ENCODE measurements around the gene PTPRT.

The PTPRT gene

DNA sequence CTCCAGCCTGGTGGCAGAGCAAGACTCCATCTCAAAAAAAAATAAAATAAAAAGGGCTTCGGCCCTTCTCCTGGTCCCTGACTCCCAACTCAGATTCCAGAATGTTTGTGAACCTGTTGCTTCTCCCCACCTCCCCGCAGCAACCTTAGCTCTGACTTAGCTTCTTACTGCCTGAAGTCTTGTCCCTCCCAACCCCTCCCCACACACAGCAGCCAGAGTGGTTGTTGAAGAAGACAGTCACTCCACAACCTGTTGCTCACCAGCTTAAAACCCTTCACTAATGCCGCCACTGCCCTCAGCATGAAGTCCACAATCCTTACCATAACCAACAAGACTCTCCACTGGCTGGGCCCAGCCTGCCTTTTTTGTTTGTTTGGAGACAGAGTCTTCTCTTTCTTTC lies 6.5 kb upstream of the PTPRT start:
- Histone ChIP-seq H3K27ac (ENCODE audit: low read depth, low read length) (no peak overlapping the region), H3K36me3 (ENCODE audit: control insufficient read depth, insufficient read depth, low read length) (no peaks in the 10 kb centered on the region), H3K4me1 (ENCODE audit: control insufficient read depth, insufficient read depth, low read length) (no peaks in the 10 kb centered on the region), H3K4me3 (ENCODE audit: low read length) (no peak overlapping the region), H3K27me3 (ENCODE audit: control insufficient read depth, insufficient read depth, low read length) (peaks cover 3% of the 10 kb centered on the region), H3K9ac (ENCODE audit: low read length) (no peak overlapping the region)

GRCh38 chr20:43194137-43194536 lies 4.4 kb upstream of the PTPRT start:
- Histone ChIP-seq H3K4me3 (ENCODE audit: low read length) (no peak overlapping the region), H3K4me1 (ENCODE audit: control insufficient read depth, insufficient read depth, low read length) (no peaks in the 10 kb centered on the region), H3K27me3 (ENCODE audit: control insufficient read depth, insufficient read depth, low read length) (peaks cover 9% of the 10 kb centered on the region)

GRCh38 chr20:43193443-43193842 lies 3.7 kb upstream of the PTPRT start:
- Histone ChIP-seq H3K4me3 (ENCODE audit: low read length) (no peak overlapping the region), H3K27ac (ENCODE audit: low read depth, low read length) (no peak overlapping the region), H3K9ac (ENCODE audit: low read length) (no peak overlapping the region), H3K4me1 (ENCODE audit: control insufficient read depth, insufficient read depth, low read length) (no peaks in the 10 kb centered on the region), H3K36me3 (ENCODE audit: control insufficient read depth, insufficient read depth, low read length) (no peaks in the 10 kb centered on the region), H3K27me3 (ENCODE audit: control insufficient read depth, insufficient read depth, low read length) (peaks cover 6% of the 10 kb centered on the region)

More at GRCh38 chr20:43194137-43194536, 4.4 kb upstream of the PTPRT start:
- Histone ChIP-seq H3K9ac (ENCODE audit: low read length) (no peak overlapping the region), H3K36me3 (ENCODE audit: control insufficient read depth, insufficient read depth, low read length) (no peaks in the 10 kb centered on the region), H3K27ac (ENCODE audit: low read depth, low read length) (no peak overlapping the region)

GRCh38 chr20:43191946-43192863 lies 2.5 kb upstream of the PTPRT start:
- Histone ChIP-seq H3K9ac (ENCODE audit: low read length) (no peak overlapping the region), H3K27me3 (ENCODE audit: control insufficient read depth, insufficient read depth, low read length) (peaks cover 6% of the 10 kb centered on the region), H3K4me1 (ENCODE audit: control insufficient read depth, insufficient read depth, low read length) (no peaks in the 10 kb centered on the region), H3K27ac (ENCODE audit: low read depth, low read length) (no peak overlapping the region), H3K36me3 (ENCODE audit: control insufficient read depth, insufficient read depth, low read length) (no peaks in the 10 kb centered on the region), H3K4me3 (ENCODE audit: low read length) (no peak overlapping the region)

GRCh38 chr20:43191143-43191542 lies 1.4 kb upstream of the PTPRT start:
- Histone ChIP-seq H3K27ac (ENCODE audit: low read depth, low read length) (no peak overlapping the region), H3K36me3 (ENCODE audit: control insufficient read depth, insufficient read depth, low read length) (no peaks in the 10 kb centered on the region), H3K4me3 (ENCODE audit: low read length) (no peak overlapping the region), H3K4me1 (ENCODE audit: control insufficient read depth, insufficient read depth, low read length) (no peaks in the 10 kb centered on the region), H3K27me3 (ENCODE audit: control insufficient read depth, insufficient read depth, low read length) (peaks cover 6% of the 10 kb centered on the region), H3K9ac (ENCODE audit: low read length) (no peak overlapping the region)

- Histone ChIP-seq H3K4me3 (ENCODE audit: low read length) (no peak overlapping the region), H3K27ac (ENCODE audit: low read depth, low read length) (no peak overlapping the region), H3K36me3 (ENCODE audit: control insufficient read depth, insufficient read depth, low read length) (no peaks in the 10 kb centered on the region), H3K27me3 (ENCODE audit: control insufficient read depth, insufficient read depth, low read length) (peaks cover 6% of the 10 kb centered on the region), H3K4me1 (ENCODE audit: control insufficient read depth, insufficient read depth, low read length) (no peaks in the 10 kb centered on the region), H3K9ac (ENCODE audit: low read length) (no peak overlapping the region)
Measured at GRCh38 chr20:43190332-43190953, 737 bp upstream of the PTPRT start.

DNA sequence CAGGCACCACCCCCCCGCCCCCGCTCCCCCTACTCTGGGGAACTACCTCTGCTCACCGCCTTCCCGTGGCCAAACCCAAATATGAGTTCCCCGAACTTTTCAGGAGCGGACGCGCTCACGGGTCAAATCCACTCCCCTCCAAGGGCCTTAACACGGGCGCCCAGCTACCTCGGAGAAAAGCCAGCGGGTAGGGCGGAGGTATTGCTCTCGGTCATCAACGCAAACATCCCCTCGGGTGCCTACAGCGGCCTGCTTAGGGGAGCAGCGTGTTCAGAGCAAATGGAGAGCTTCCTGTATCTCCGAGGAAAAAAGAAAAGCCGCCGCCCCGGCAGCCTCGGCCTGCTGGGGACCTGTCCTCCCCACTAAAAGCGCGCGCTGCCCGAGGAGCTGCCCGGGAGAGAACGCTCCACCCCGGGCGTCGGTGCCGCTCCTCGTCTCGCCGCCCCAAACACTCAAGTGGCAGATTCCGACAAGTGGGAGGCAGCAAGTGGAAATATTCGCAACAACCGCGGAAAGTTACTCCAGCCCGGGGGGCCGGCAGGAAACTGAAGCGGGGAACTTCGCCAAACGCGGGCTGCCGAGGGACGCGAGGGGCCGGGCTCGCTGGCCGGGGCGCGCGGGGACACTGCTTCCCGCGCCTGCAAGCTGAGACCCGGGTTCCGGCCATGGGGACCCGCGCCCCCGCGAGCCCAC lies 699 bp downstream of the PTPRT start:
- no peak overlapping the region for H3K9ac ChIP-seq (ENCODE audit: low read length)
- H3K27ac ChIP-seq (ENCODE audit: low read depth, low read length): no peak overlapping the region
- H3K4me1 ChIP-seq (ENCODE audit: control insufficient read depth, insufficient read depth, low read length): no peaks in the 10 kb centered on the region
- peaks cover 6% of the 10 kb centered on the region for H3K27me3 ChIP-seq (ENCODE audit: control insufficient read depth, insufficient read depth, low read length)
- no peaks in the 10 kb centered on the region for H3K36me3 ChIP-seq (ENCODE audit: control insufficient read depth, insufficient read depth, low read length)
- no peak overlapping the region for H3K4me3 ChIP-seq (ENCODE audit: low read length)

DNA sequence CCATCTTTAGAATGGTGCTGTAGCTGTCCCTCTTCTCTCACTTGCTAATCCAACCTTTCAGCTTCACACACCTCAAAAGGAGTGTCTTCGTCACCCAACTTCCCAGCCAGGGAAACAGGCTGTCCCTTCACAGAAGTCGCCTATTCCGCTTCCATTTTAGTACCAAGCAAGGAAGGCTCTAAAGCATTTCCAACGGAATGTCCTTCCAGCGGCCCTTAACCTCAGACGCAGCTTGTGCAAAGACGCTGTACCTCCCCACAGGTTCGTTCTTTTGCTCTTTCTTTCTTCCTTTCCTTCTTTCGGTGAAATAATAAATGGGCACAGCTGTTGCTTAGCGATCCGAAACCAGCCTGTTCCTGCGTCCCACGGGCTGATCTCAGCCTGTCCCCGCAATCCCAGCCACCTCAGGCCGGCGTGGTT lies 1.5 kb downstream of the PTPRT start:
- peaks cover 6% of the 10 kb centered on the region for H3K27me3 ChIP-seq (ENCODE audit: control insufficient read depth, insufficient read depth, low read length)
- no peaks in the 10 kb centered on the region for H3K4me1 ChIP-seq (ENCODE audit: control insufficient read depth, insufficient read depth, low read length)
- H3K9ac ChIP-seq (ENCODE audit: low read length): no peak overlapping the region
- H3K4me3 ChIP-seq (ENCODE audit: low read length): no peak overlapping the region
- H3K36me3 ChIP-seq (ENCODE audit: control insufficient read depth, insufficient read depth, low read length): no peaks in the 10 kb centered on the region
- no peak overlapping the region for H3K27ac ChIP-seq (ENCODE audit: low read depth, low read length)

DNA sequence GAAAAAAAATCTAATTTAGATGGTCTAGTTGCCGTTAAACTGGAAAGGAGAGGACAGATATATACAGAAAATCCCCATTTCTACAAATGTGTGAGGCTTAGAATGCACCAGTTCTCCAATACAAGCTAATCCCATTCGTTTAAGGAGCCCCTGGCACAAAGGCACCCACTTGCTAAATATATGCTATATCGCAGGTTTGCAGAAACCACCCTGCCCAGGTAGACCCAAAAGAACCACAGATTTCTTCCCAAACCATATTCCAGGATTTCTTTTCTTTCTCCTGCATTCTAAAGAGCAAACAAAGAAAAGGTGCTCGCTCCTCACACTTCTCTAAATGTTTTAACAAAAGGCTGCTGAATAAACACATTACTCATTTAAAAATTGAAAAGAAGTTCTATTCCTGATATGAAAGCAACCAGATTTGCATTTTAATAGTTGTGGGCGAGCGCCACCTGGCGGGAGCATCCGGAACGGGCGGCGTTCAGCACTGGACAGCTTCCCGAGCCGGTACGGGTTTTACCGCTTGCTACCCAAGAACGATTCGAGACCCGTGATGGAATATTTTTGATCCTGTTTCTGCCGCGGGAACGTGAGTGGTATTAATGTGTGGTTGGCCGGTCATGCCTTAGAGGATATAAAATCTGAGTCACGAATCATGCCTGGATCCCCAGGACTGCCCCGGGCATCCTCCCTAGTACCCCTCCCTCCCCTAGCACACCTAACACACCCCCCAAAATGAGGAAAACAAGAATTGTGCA lies 2.1 kb downstream of the PTPRT start:
- no peak overlapping the region for H3K9ac ChIP-seq (ENCODE audit: low read length)
- H3K4me1 ChIP-seq (ENCODE audit: control insufficient read depth, insufficient read depth, low read length): no peaks in the 10 kb centered on the region
- H3K4me3 ChIP-seq (ENCODE audit: low read length): no peak overlapping the region
- no peaks in the 10 kb centered on the region for H3K36me3 ChIP-seq (ENCODE audit: control insufficient read depth, insufficient read depth, low read length)
- H3K27me3 ChIP-seq (ENCODE audit: control insufficient read depth, insufficient read depth, low read length): peaks cover 6% of the 10 kb centered on the region
- no peak overlapping the region for H3K27ac ChIP-seq (ENCODE audit: low read depth, low read length)

GRCh38 chr20:43186312-43186711 lies 3.4 kb downstream of the PTPRT start:
- Histone ChIP-seq H3K27me3 (ENCODE audit: control insufficient read depth, insufficient read depth, low read length) (peaks cover 6% of the 10 kb centered on the region), H3K27ac (ENCODE audit: low read depth, low read length) (no peak overlapping the region), H3K9ac (ENCODE audit: low read length) (no peak overlapping the region), H3K4me1 (ENCODE audit: control insufficient read depth, insufficient read depth, low read length) (no peaks in the 10 kb centered on the region), H3K4me3 (ENCODE audit: low read length) (no peak overlapping the region), H3K36me3 (ENCODE audit: control insufficient read depth, insufficient read depth, low read length) (no peaks in the 10 kb centered on the region)

- Histone ChIP-seq H3K4me1 (ENCODE audit: control insufficient read depth, insufficient read depth, low read length) (no peaks in the 10 kb centered on the region), H3K27ac (ENCODE audit: low read depth, low read length) (no peak overlapping the region), H3K27me3 (ENCODE audit: control insufficient read depth, insufficient read depth, low read length) (peaks cover 4% of the 10 kb centered on the region), H3K4me3 (ENCODE audit: low read length) (no peak overlapping the region), H3K36me3 (ENCODE audit: control insufficient read depth, insufficient read depth, low read length) (no peaks in the 10 kb centered on the region), H3K9ac (ENCODE audit: low read length) (no peak overlapping the region)
Measured at GRCh38 chr20:43185901-43186300, 3.8 kb downstream of the PTPRT start.

DNA sequence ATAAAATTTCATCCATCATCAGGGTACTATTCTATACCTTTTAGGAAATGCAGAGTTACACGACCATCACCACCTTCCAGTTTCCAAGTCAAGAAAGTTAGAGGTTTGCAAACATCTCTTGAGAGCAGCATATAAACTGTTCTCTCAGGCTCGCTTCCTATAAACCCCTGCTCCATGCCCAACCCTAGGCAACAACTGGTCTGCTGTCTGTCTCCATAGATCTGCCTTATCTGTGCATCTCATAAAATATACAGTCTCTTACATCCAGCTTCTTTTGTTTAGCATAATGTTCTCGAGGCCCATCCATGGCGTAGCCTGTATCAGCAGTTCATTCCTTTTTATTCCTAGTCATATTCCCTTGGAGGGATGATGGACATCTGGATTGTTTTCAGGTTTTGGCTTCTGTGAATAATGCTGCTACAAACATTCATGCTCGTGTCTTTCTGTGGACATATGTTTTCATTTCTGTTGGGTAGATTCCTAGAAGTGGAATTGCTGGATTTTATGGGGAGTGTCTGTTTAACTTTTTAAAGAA lies 6.1 kb downstream of the PTPRT start:
- Histone ChIP-seq H3K4me3 (ENCODE audit: low read length) (no peak overlapping the region), H3K27me3 (ENCODE audit: control insufficient read depth, insufficient read depth, low read length) (no peaks in the 10 kb centered on the region), H3K4me1 (ENCODE audit: control insufficient read depth, insufficient read depth, low read length) (no peaks in the 10 kb centered on the region), H3K9ac (ENCODE audit: low read length) (no peak overlapping the region), H3K27ac (ENCODE audit: low read depth, low read length) (no peak overlapping the region), H3K36me3 (ENCODE audit: control insufficient read depth, insufficient read depth, low read length) (no peaks in the 10 kb centered on the region)

Measured in rectal smooth muscle tissue (tissue), 1 donor.